Activated CD4-positive, alpha-beta memory T cell treated with anti-CD3 and anti-CD28 coated beads, Interleukin-2, amount 10 ng/mL, durations not matched to agents 7 days and 5 days (primary cell): ENCODE results near the gene ICA1L. TPM values are rescaled to one million over a fixed set of nuclear protein-coding genes. Genes with fewer than 3 reads are reported as not detected.
"Not testable (repeated sequence)": the region's sequence is repeated elsewhere in the genome, so short reads cannot be mapped to it uniquely, and the experiment has no call there.

Source experiments
- CTCF ChIA-PET: fragments of 350-600 bp; sonication (Branson Sonifier 250); formaldehyde crosslinking; loops from one replicate; lab custom pipeline; 2021; ENCODE audit warnings: antibody characterized with exemption, inconsistent platforms; lab: Charles Lee
- POLR2A ChIA-PET: fragments of 350-600 bp; sonication (Branson Sonifier 250); formaldehyde crosslinking; loops from one replicate; lab custom pipeline; 2021; ENCODE audit warnings: antibody characterized with exemption; lab: Charles Lee
- DNase-seq: peaks from one replicate; pipeline ENCODE4 v3.0.0-alpha.2; 2020
- H3K27ac Mint-ChIP-seq: one replicate; pipeline ENCODE4 v1.8.0; 2021; ENCODE audit warnings: mild to moderate bottlenecking, mixed read lengths
- H3K27me3 Mint-ChIP-seq: one replicate; pipeline ENCODE4 v1.8.0; 2021; ENCODE audit warnings: mixed read lengths
- H3K36me3 Mint-ChIP-seq: one replicate; pipeline ENCODE4 v1.8.0; 2021; ENCODE audit warnings: low read depth, mixed read lengths
- H3K4me1 Mint-ChIP-seq: one replicate; pipeline ENCODE4 v1.8.0; 2021; ENCODE audit warnings: mixed read lengths
- H3K4me3 Mint-ChIP-seq: one replicate; pipeline ENCODE4 v1.8.0; 2021; ENCODE audit warnings: mild to moderate bottlenecking, mixed read lengths
- H3K9me3 Mint-ChIP-seq: one replicate; pipeline ENCODE4 v1.8.0; 2021; ENCODE audit warnings: mixed read lengths
- total RNA-seq, 2 experiments: library from RNA; stranded (reverse); gene quantifications; one replicate each; pipeline ENCODE4 v1.2.3, GENCODE V29; 2021

Gene ICA1L
- total RNA-seq: 1 to 10 TPM; 3.1 to 5.6 TPM

DNA sequence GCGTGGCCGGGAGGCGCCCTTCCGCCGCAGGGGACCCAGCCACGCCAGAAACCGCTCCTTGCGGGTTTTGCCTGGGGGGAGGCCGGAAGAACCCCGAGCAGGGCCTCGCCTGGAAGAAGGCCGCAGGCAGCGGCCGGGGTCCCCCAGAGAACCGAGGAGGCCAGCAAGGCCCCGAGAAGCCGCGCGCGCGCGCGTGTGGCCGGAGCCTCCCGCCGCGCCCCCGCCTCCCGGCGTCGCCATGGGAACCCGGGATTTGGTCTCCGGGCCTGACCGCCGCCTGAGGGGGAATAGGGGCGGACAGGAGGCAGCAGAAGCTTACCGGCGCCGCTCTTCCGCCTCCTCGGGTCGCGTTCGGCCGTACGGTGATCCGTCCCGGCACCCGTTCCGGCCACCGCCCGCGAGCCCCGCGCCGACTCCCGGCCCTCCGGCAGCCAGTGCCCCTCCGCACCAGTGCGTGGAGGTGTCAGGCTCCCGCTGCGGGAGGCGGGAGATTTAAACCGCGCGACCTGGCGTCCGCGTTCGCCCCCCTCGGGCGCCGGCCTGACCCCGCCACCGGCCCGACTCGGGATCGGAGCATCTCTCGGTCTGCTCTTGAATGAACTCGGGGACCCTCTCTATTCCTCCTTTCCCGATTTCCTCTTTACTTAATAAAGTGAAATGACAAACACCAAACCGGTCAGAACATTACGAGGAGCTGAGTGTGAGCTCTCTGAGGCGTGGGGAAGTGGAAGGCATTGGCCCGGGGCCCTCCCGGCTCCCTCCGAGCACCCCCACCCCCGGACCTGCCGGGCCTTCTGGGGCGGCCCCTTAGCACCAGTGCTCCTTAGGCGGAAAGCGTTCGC, at the start of gene ICA1L:
Gene ICA1L, minus strand, starts transcription at position 467 of the 842 bp plus-strand sequence. CDS start 42,757 bp downstream, outside the sequence.
- Mint-ChIP-seq H3K4me3 (peak within 1 kb of the TSS; percentile 81), H3K4me1 (peaks cover 12% of the 10 kb centered on the region), H3K9me3 (no peaks in the 10 kb centered on the region), H3K36me3 (no peaks in the 10 kb centered on the region), H3K27ac (peak within 1 kb of the TSS; percentile 47), H3K27me3 (no peaks in the 10 kb centered on the region)
- ChIA-PET CTCF (interaction anchor here (0.6 to 2.8 kb wide), 20 partner anchors 9 to 663 kb away, joined by 3 to 29 read pairs (median 4); partner anchors contain the start of gene FAM117B), POLR2A (interaction anchor here (1.5 to 2.5 kb wide), 6 partner anchors 10 to 368 kb away, joined by 3 to 16 read pairs (median 7); partner anchors contain the start of genes CARF, CYP20A1, FAM117B and WDR12)
- DNase-seq: peak; percentile 60

DNA sequence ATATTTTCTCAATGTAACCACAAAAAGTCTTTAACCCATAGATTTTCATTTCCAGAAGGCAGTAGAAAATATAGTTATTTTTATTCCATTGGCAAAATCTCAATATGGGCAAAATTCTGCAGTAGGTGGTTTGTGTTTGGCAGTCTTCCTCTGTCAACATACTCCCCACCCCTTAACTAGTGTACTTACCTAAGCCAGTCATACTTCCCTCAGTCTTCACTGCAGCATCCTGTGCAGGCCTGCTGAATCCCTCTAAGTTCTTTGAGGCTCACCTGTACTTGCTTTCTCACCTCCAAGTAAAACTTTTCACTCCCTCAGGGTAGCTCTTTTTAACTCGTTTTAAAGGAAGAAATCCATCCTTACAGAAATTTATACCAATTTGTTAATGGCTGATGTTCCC, 47.3 kb upstream of the ICA1L start:
- Mint-ChIP-seq H3K27ac (no peak overlapping the region), H3K36me3 (peaks cover 5% of the 10 kb centered on the region), H3K4me3 (no peak overlapping the region), H3K27me3 (no peaks in the 10 kb centered on the region), H3K9me3 (no peaks in the 10 kb centered on the region), H3K4me1 (no peaks in the 10 kb centered on the region)
- ChIA-PET POLR2A (no interaction called here), CTCF (interaction anchor here (0.8 kb wide), 1 partner anchor 15 kb away, joined by 3 read pairs; no protein-coding TSS in a partner anchor)
- no peak for DNase-seq

DNA sequence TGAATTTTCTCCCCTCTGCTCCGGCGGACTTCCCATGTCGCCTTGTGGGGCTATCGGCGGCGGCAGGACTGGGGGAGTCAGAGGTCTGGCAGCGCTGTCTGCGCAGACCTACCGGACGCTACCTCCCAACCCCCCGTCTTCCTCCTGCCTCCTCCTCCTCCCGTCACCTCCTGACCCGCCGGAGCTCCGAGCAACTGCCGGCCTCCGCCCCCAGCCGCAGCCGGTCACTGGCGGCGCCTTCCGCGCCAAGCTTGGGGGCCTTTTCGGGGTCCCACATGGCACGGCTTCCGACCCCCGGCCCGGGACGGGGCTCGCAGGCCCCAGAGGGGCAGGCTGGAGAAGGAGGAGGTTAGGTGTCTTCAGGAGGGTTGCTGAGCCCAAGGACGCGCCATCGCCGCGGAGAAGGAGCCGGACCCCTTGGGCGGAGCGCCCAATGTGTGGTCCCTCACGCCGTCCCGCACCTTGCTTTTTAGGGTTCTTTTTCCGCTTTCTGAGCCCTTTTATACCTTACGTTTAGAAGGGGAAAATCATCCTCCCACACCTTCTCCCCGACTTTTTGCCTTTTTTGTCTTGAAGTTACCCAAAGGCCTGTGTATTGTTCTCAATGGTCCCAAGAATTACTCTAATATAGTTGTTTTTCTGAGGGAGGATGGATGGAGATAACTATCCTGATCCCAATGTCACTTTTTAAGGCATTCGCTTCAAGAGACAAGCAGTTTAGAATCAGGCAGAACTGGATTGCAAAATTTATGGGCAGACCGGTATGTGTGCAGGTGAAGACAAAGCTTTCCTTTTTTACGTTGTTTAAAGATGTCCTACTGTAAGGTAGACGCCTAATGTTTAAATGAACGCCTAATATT, 41.0 kb upstream of the ICA1L start:
- CTCF ChIA-PET: interaction anchor here (1.0 to 1.4 kb wide), 2 partner anchors 902 to 997 kb away, joined by 3 to 4 read pairs; no protein-coding TSS in a partner anchor
- peak; percentile 22 for DNase-seq
- POLR2A ChIA-PET: interaction anchor here (0.6 to 3.5 kb wide), 7 partner anchors 7 to 327 kb away, joined by 3 to 25 read pairs (median 8); partner anchors contain the start of genes CYP20A1, ICA1L and NBEAL1
- not testable (repeated sequence) for H3K27me3 Mint-ChIP-seq, H3K36me3 Mint-ChIP-seq, H3K9me3 Mint-ChIP-seq
- Mint-ChIP-seq H3K27ac (peak overlapping the region; percentile 95), H3K4me1 (peaks cover 34% of the 10 kb centered on the region), H3K4me3 (peak overlapping the region; percentile 91)

DNA sequence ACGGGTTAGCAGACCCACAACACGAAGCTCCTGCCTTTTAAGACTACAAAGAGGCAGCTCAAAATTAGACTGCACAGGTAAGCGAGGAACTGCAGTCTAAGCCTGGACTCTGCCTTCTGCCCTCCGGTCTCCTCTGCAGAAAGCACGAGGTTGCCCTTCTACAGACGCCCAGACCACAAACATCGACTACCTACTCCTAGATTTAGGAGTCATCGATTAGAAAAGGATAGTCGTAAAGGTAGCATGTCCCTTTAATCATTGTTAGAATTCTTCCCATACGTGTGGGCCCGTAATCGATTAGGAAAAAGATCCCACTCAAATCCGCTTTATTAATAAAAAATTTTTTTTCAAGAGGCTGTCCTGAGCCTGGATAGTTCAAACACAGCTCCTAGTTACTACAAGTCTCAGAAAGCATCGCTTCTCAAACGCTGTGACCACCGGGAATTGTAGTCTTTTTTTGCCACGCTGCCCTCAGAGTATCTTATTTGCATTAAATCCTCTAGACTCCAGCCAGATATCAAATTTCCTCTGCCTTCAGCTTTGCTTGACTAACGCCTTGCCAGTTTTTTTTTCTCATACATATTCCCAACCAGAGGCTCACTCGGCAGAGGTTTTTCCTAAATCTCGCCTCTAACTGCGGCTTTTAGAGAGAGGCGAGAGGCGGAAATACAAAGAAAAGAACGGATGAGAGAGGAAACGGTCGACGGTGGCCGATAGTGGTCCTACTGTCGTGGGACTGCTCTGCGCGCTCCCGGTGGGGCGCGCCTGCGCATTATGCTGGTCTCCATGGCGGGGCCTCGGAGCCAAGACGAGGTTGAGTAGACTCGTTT, 40.2 kb upstream of the ICA1L start, which contains the start of the genes CARF and WDR12:
Gene CARF, plus strand, starts transcription at position 764 of the 830 bp plus-strand sequence. CDS start 29,628 bp downstream, outside the sequence.
Gene WDR12, minus strand, starts transcription at position 162 of the 830 bp plus-strand sequence. CDS start 197 bp downstream, outside the sequence.
- H3K36me3 Mint-ChIP-seq: peaks cover 2% of the 10 kb centered on the region
- DNase-seq: peak; percentile 93
- H3K27me3 Mint-ChIP-seq: no peaks in the 10 kb centered on the region
- peak within 1 kb of the TSS; percentile 91 for H3K4me3 Mint-ChIP-seq
- H3K4me1 Mint-ChIP-seq: peaks cover 34% of the 10 kb centered on the region
- CTCF ChIA-PET: interaction anchor here (1.0 to 1.4 kb wide), 2 partner anchors 903 to 998 kb away, joined by 3 to 4 read pairs; no protein-coding TSS in a partner anchor
- POLR2A ChIA-PET: interaction anchor here (0.6 to 3.5 kb wide), 15 partner anchors 8 to 808 kb away, joined by 3 to 25 read pairs (median 4); partner anchors contain the start of genes CYP20A1, ICA1L and NBEAL1
- peak within 1 kb of the TSS; percentile 95 for H3K27ac Mint-ChIP-seq
- no peaks in the 10 kb centered on the region for H3K9me3 Mint-ChIP-seq

DNA sequence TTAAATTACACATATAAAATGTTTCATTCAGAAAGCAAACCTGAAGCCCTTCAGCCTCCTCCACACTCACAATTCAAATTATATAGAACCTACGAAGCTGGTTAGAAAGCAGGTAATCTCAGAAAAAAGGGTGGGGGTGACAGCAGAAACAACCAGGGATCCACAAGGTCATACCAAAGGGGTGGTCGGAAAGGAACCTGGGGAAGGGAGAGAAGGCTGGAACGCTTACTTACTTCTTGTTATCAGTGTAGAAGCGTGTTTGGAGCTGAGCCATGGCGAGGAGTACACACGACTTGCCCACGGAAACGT, 39.6 kb upstream of the ICA1L start:
- Mint-ChIP-seq H3K4me3 (peak overlapping the region; percentile 91), H3K36me3 (peaks cover 6% of the 10 kb centered on the region), H3K9me3 (no peaks in the 10 kb centered on the region), H3K27me3 (no peaks in the 10 kb centered on the region), H3K27ac (peak overlapping the region; percentile 95), H3K4me1 (peaks cover 34% of the 10 kb centered on the region)
- no peak for DNase-seq
- CTCF ChIA-PET: interaction anchor here (0.6 to 1.4 kb wide), 4 partner anchors 21 to 999 kb away, joined by 3 to 4 read pairs (median 3); no protein-coding TSS in a partner anchor
- POLR2A ChIA-PET: interaction anchor here (0.7 to 3.5 kb wide), 15 partner anchors 8 to 808 kb away, joined by 3 to 25 read pairs (median 3); partner anchors contain the start of genes CD28, CYP20A1, ICA1L and NBEAL1

DNA sequence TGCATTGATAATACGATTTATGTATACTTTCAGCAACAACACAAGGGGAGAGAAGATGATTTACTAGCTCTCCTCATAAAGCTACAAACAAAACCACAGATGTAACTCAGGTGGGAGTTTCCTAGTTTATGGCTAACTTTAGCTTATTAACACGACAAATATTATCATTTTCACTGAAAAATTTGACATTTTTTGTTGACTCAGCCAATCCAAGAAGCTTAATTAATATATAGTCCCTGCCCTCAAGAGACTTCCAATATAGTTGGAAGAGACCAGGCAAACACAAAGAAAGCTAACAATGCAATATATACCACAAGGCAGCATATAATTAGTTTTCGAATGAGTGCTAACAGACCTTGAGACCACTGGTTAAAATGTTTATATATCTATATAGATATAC, 39.1 kb upstream of the ICA1L start:
- ChIA-PET CTCF (interaction anchor here (0.6 to 1.4 kb wide), 3 partner anchors 20 to 999 kb away, joined by 3 to 4 read pairs (median 3); no protein-coding TSS in a partner anchor), POLR2A (interaction anchor here (0.9 to 3.5 kb wide), 12 partner anchors 7 to 809 kb away, joined by 3 to 25 read pairs (median 3); partner anchors contain the start of genes CD28, CYP20A1 and ICA1L)
- no peaks in the 10 kb centered on the region for H3K9me3 Mint-ChIP-seq
- peaks cover 11% of the 10 kb centered on the region for H3K36me3 Mint-ChIP-seq
- no peak overlapping the region for H3K27ac Mint-ChIP-seq
- no peak for DNase-seq
- peak overlapping the region; percentile 91 for H3K4me3 Mint-ChIP-seq
- no peaks in the 10 kb centered on the region for H3K27me3 Mint-ChIP-seq
- H3K4me1 Mint-ChIP-seq: peaks cover 34% of the 10 kb centered on the region

DNA sequence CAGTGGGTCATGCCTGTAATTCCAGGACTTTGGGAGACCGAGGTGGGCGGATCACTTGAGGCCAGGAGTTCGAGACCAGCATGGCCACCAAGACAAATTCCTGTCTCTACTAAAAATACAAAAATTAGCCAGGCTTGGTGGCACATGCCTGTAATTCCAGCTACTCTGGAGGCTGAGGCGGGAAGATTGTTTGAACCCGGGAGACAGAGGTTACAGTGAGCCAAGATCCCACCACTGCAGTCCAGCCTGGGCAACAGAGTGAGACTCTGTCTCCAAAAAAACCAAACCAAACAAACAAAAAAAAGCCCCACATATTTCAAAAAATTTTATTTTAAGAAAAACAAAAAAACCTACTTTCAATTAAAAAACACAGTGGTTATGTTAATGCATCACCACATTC, 38.7 kb upstream of the ICA1L start:
- H3K27me3 Mint-ChIP-seq, H3K27ac Mint-ChIP-seq, H3K9me3 Mint-ChIP-seq, CTCF ChIA-PET, DNase-seq: not testable (repeated sequence)
- H3K36me3 Mint-ChIP-seq: peaks cover 15% of the 10 kb centered on the region
- H3K4me1 Mint-ChIP-seq: peaks cover 34% of the 10 kb centered on the region
- H3K4me3 Mint-ChIP-seq: peak overlapping the region; percentile 91
- POLR2A ChIA-PET: interaction anchor here (1.0 to 3.5 kb wide), 4 partner anchors 39 to 797 kb away, joined by 3 to 25 read pairs (median 8); partner anchors contain the start of genes CD28, CYP20A1 and ICA1L

DNA sequence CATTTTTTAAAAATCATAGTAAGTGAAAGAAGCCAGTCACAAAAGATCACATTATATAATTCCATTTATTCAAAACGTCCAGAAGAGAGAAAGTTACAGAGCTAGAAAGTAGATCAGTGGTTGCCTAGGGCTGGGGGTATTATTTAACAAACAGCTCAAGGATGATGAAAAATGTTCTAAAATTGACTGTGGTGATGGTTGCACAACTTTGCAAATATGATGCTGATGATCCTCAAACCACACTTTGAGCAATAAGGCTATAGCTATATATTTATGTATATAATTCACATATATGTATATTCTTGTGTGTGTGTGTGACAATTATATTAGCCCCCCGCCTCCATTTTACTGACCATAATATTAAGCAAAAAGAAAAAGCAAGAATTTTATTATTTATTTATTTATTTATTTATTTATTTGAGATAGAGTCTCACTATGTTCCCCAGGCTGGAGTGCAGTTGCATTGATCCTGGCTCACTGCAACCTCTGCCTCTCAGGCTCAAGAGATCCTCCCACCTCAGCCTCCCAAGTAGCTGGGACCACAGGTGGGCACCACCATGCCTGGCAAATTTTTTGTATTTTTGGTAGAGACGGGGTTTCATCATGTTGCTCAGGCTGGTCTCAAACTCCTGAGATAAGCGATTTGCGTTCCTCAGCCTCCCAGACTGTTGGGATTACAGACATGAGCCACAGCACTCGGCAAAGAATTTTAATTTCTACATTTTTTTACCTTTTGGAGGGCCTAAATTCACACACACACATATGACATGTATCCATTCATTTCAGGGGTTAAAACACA, 38.0 kb upstream of the ICA1L start:
- Mint-ChIP-seq H3K9me3 (peaks cover 1% of the 10 kb centered on the region), H3K36me3 (peaks cover 20% of the 10 kb centered on the region), H3K27ac (no peak overlapping the region), H3K4me3 (peak overlapping the region; percentile 91), H3K4me1 (peaks cover 36% of the 10 kb centered on the region), H3K27me3 (no peaks in the 10 kb centered on the region)
- ChIA-PET CTCF (interaction anchor here (0.6 to 1.3 kb wide), 3 partner anchors 12 to 39 kb away, joined by 3 read pairs; no protein-coding TSS in a partner anchor), POLR2A (no interaction called here)
- no peak for DNase-seq

DNA sequence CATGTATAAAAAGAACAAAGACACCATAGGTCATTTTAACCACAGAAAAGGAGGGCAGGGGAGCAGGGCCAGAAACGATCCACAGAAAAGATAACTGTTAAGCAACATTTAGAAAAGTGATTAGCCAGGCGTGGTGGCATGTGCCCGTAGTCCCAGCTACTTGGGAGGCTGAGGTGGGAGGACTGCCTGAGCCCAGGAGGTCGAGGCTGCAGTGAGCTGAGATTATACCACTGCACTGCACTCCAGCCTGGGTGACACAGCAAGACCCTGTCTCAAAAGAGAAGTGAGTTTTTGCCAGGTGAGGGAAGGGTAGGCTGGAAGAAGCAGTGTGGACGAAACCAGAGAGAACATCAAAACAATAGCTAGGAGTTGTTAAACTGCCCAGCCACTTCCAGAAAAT, 36.6 kb upstream of the ICA1L start:
- Mint-ChIP-seq H3K27me3 (no peaks in the 10 kb centered on the region), H3K9me3 (peaks cover 5% of the 10 kb centered on the region), H3K4me1 (peaks cover 39% of the 10 kb centered on the region), H3K36me3 (peaks cover 32% of the 10 kb centered on the region), H3K27ac (no peak overlapping the region), H3K4me3 (no peak overlapping the region)
- ChIA-PET POLR2A (no interaction called here), CTCF (interaction anchor here (1.3 kb wide), 1 partner anchor 12 kb away, joined by 3 read pairs; no protein-coding TSS in a partner anchor)
- DNase-seq: no peak

DNA sequence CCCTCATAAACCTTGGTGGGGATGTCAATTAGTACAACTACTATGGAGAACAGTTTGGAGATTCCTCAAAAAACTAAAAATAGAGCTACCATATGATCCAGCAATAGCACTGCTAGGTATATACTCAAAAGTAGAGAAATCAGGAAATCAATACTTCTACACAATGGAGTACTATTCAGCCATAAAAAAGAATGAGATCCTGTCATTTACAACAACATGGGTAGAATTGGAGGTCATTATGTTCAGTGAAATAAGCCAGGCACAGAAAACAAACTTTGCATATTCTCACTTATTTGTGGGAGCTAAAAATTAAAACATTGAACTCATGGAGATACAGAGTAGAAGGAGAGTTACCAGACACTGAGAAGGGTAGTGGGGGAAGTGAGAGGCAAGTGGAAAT, 33.9 kb upstream of the ICA1L start:
- H3K9me3 Mint-ChIP-seq, H3K27me3 Mint-ChIP-seq, H3K4me3 Mint-ChIP-seq, H3K27ac Mint-ChIP-seq, POLR2A ChIA-PET, DNase-seq, CTCF ChIA-PET: not testable (repeated sequence)
- H3K36me3 Mint-ChIP-seq: peaks cover 36% of the 10 kb centered on the region
- peaks cover 29% of the 10 kb centered on the region for H3K4me1 Mint-ChIP-seq

DNA sequence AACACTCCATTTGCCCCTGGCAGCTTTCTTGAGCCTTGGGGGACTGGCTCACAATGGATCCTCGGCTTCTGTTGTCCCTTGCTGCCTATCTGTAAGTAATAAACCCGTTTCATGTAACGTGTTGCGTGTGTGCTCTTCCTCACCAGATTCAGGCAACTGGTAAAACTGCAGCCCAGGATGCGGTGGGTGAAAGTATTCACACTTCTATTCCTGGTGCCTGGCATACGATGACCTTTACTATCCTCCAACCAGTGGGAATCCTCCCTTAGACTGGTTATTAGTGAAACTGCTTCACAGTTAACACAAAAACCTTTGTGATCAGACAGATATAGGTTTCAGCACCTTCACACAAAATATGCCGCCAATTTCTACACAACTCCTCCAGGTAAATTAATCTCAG, 13.6 kb upstream of the ICA1L start:
- Mint-ChIP-seq H3K27me3 (no peaks in the 10 kb centered on the region), H3K36me3 (peaks cover 26% of the 10 kb centered on the region), H3K4me3 (no peak overlapping the region), H3K27ac (no peak overlapping the region), H3K4me1 (no peaks in the 10 kb centered on the region), H3K9me3 (no peaks in the 10 kb centered on the region)
- no peak for DNase-seq
- POLR2A ChIA-PET: no interaction called here
- CTCF ChIA-PET: no interaction called here
